Fibroblast of the aortic adventitia (primary cell): ENCODE measurements around the gene PTPRG. TPM values are rescaled to one million over a fixed set of nuclear protein-coding genes. Genes with fewer than 3 reads are reported as not detected.

Source experiments
- DNase-seq: peaks from one replicate; pipeline ENCODE4 v3.0.0-alpha.2; 2010; ENCODE audit warnings: low read depth
- H3K4me3 ChIP-seq: 2 replicates; pipeline ENCODE4 v1.5.1; 2011; ENCODE audit warnings: low read depth, mild to moderate bottlenecking, control low read depth, low read length, moderate library complexity
- total RNA-seq: library from RNA; depleted of rRNA; stranded (reverse); fragments of >200 nt; gene quantifications from 2 replicates; pipeline ENCODE4 v1.2.3, GENCODE V29; 2012; ENCODE audit warnings: low replicate concordance
- TF ChIP-seq, protein P1 (sequence below): IDR thresholded peaks from 2 replicates; pipeline ENCODE4 v1.5.1; 2011; ENCODE audit warnings: mild to moderate bottlenecking, low read length, control low read depth, inconsistent platforms; ENCODE audit not compliant: insufficient read depth

PTPRG gene
- total RNA-seq, 1 donor: 52.0 TPM

DNA sequence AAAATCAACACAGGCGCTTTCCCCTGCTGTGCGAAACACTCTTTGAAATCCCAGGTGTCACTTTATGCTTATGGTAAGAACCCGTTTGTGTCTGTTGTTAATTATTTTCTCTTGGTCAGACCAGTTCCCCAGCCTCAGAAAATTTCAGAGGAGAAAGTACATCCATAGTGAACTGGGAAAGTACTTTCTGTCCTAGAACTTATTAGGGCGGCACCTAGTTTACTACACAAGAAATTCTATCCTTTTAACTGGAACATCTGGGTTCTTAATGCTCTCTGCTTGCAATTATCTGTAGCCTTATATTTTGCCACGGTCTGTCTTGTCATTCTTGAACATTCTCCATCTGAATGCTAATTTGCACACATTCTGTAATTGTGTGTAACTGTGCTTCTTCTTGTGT lies 215.0 kb downstream of the PTPRG start:
- TF ChIP-seq, protein P1, sequence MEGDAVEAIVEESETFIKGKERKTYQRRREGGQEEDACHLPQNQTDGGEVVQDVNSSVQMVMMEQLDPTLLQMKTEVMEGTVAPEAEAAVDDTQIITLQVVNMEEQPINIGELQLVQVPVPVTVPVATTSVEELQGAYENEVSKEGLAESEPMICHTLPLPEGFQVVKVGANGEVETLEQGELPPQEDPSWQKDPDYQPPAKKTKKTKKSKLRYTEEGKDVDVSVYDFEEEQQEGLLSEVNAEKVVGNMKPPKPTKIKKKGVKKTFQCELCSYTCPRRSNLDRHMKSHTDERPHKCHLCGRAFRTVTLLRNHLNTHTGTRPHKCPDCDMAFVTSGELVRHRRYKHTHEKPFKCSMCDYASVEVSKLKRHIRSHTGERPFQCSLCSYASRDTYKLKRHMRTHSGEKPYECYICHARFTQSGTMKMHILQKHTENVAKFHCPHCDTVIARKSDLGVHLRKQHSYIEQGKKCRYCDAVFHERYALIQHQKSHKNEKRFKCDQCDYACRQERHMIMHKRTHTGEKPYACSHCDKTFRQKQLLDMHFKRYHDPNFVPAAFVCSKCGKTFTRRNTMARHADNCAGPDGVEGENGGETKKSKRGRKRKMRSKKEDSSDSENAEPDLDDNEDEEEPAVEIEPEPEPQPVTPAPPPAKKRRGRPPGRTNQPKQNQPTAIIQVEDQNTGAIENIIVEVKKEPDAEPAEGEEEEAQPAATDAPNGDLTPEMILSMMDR: no peak
- no peak for DNase-seq
- no peak overlapping the region for H3K4me3 ChIP-seq

DNA sequence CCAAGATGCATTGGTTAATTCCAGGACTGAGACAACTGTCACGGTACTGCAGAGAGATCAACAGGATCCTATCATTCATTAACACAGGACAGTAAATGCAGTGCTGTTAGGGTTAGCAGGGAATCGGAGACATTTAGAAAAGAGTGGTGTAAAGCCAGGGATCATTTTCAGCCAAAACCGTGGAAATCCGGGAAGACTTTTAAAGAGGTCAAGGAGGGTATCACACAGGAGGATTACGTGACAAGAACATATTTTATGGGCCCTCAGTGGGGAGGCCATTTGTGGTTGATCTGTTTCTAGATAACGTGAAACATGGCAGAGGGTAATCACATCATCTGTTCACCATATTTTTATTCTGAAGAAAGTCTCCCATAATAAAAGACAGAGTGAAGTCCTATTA lies 216.1 kb downstream of the PTPRG start:
- TF ChIP-seq, protein P1: no peak
- H3K4me3 ChIP-seq: no peak overlapping the region
- DNase-seq: no peak

DNA sequence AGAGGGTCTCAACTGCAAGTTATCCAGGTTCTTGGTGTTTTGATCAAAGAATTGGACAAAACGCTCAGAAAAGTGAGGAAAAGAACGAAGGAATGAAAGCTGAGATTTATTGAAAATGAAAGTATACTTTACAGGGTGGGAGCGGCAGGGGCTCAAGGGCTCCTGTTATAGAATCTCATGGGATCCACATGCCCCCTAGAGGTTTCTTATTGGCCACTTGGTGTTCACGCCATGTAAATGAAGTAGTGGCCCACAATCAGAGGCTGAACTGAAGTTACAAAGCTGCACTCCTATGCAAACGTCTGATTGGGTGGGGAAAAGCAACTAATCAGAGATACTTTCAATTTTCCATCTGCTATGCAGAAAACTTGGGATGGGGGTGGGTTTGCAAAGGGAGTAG lies 216.7 kb downstream of the PTPRG start:
- no peak for DNase-seq
- H3K4me3 ChIP-seq: no peak overlapping the region
- TF ChIP-seq, protein P1: no peak

DNA sequence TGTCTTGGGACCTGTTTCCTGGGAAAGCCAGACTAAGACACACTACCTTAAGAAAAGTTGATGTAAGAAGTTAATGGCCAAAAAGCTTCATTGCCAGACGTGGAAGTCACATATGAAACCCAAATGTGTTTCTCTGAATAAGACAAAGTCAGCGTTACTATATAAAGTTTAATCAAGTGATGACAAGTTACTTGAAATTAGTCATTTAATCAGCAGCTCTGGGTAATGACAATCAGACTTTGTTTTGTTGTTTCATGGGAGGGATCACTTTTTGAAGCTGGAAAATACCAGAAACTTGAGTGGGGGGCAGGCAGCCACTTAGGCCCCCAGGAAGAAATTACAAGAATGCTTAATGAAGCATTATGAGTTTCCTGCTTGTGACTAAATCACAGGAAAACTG lies 218.6 kb downstream of the PTPRG start:
- H3K4me3 ChIP-seq: no peak overlapping the region
- DNase-seq: no peak
- TF ChIP-seq, protein P1: no peak

DNA sequence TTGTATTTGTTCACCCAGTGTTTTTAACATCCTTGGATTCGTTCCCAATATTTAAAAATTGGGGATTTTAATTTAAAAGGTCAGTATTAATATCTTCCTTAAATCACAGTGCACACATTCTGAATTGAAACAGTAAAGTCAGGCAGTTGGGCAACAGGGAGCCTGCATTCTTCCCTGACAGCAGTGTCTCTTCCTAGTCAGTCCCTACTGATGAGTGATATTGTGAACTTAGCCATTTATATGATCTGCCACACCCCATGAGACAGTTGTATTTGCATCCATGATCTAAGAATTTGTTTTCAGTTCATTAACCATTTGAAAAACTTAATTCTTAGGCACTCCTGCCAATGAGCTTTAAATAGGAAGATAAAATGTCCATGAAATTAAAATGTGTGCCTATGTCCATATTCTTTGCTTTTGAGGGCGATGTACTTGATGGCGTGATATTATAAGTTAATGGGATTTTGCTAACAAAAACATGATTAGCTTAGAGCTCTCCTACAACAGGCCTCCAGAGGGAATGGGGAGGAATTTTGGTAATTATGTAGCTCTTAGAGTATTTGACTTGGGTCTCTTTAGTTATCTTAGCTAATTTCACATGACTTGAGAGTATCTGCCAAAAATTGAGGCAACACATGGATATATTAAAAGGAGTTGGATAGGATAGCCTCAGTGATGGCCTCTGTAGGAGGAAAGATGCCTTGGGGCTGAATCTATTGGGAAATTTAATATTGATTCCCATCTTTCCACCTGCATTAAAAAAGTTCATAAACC lies 219.3 kb downstream of the PTPRG start:
- no peak for DNase-seq
- TF ChIP-seq, protein P1: no peak
- no peak overlapping the region for H3K4me3 ChIP-seq

DNA sequence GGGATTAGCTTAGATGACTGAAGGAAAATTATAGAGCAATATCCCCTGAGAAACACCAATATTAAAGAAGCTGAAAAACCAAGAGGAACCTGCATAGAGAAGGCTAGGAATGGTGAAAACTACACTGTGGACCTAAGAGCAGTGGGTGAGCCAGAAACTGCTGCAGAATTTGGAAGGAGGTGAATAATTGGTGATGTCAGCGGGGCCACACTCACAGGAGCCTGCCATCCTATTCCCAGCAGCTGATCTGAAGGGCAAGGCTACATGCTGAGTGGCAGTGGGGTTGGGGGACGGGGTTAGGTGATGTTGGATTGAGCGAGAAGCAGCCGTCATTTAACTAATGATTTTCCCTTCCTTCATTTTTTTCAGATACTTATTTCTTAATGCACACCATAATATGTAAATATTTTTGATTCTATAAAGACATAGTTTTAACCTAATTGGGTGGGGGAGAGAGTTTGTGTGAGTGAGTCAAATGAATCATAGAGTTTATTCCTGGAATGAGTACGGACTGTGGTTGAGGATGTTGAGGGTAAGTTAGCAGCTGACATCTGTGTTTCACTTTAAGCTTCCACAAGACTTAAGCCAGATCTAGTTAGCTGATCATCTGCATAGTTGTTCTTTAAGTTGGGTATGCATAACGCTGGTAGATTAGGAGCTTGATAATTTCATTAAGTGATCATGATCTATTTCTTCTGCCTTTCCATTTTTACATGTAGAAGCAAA lies 222.8 kb downstream of the PTPRG start:
- DNase-seq: peak; percentile 58
- TF ChIP-seq, protein P1: no peak
- no peak overlapping the region for H3K4me3 ChIP-seq
